Cardiac fibroblast (primary cell): ENCODE data around the gene CNN2.

ENCODE experiments used
- DNase-seq, 2 donors: peaks; one replicate each; pipeline versions ENCODE4 v3.0.0 to v3.0.0-alpha.2; 2010; ENCODE audit warnings: low read depth in 2 of 2
- H3K4me3 ChIP-seq, 2 donors: replicated peaks in 1 of 2; 1 replicate in 1 of 2; 2 replicates in 1 of 2; pipeline ENCODE4 v1.5.1; 2011; ENCODE audit warnings: low read depth in 2 of 2, low read length in 2 of 2, mild to moderate bottlenecking in 2 of 2, moderate library complexity in 1 of 2
- TF ChIP-seq, protein P1 (sequence below): IDR thresholded peaks from one replicate; pipeline ENCODE4 v1.5.1; 2011; ENCODE audit warnings: low read depth, mild to moderate bottlenecking, low read length, inconsistent platforms

Gene CNN2

DNA sequence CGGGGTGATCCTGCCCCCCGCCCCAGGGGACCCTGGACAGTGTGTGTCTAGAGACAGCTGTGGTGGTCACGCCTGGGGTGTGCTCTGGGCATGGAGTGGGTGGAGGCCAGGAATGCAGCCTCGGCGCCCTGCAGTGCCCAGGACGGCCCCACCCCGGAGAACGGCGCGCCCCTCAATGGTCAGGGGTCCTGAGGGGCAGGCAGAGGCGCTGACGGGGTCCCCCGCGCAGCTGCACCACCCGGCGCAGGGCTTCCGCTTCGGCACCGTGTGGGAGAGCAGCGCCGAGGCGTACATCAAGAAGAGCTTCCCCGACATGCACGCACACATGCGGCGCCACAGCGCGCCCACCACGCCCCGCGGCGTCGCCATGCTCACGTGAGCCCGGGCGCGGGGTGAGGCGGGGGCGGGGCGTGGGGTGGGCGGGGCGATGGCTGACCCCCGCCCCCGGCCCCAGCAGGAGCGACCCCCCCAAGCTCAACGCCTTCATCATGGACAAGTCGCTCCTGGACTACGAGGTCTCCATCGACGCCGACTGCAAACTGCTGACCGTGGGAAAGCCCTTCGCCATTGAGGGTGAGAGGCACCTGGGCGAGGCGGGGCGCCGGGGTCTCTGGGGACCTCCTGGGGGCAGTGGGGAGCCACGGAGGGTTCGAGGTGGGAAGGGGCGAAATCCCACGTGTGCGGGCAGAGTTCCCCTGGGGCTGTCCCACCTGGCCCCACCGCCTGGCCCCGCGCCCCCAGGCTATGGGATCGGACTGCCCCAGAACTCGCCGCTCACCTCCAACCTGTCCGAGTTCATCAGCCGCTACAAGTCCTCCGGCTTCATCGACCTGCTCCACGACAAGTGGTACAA lies 18.8 kb upstream of the CNN2 start:
- H3K4me3 ChIP-seq: no peak overlapping the region
- TF ChIP-seq, protein P1, sequence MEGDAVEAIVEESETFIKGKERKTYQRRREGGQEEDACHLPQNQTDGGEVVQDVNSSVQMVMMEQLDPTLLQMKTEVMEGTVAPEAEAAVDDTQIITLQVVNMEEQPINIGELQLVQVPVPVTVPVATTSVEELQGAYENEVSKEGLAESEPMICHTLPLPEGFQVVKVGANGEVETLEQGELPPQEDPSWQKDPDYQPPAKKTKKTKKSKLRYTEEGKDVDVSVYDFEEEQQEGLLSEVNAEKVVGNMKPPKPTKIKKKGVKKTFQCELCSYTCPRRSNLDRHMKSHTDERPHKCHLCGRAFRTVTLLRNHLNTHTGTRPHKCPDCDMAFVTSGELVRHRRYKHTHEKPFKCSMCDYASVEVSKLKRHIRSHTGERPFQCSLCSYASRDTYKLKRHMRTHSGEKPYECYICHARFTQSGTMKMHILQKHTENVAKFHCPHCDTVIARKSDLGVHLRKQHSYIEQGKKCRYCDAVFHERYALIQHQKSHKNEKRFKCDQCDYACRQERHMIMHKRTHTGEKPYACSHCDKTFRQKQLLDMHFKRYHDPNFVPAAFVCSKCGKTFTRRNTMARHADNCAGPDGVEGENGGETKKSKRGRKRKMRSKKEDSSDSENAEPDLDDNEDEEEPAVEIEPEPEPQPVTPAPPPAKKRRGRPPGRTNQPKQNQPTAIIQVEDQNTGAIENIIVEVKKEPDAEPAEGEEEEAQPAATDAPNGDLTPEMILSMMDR: no peak
- DNase-seq: no peak

DNA sequence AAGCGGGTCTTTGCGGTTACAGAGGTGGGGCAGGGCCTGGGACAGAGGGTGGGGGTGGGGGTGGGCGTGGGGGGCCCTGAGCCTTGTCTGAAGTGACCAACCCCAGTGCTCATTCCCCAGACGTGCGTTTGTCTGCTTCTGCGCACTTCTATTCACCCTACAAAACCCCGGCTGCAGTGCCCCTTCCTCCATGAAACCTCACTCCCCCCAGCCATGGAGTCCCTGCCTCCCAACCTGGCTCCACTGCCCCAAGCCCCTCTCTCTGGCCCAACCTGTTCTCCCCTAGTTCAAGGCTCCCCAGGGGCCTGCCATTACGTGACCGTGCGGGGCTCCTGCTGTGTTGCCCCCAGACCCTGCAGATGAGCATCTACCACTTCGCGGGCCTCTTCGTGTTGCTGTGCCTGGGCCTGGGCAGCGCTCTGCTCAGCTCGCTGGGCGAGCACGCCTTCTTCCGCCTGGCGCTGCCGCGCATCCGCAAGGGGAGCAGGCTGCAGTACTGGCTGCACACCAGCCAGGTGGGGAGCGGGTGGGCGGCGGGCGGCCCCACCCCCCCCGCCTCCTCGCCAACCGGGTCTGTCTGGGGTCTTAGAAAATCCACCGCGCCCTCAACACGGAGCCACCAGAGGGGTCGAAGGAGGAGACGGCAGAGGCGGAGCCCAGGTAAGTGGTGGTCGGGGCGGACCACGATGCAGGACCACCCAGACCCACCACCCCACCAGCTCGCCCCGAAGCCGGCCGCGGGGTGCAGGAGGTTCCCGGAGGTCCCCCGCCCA lies 18.0 kb upstream of the CNN2 start:
- TF ChIP-seq, protein P1: no peak

DNA sequence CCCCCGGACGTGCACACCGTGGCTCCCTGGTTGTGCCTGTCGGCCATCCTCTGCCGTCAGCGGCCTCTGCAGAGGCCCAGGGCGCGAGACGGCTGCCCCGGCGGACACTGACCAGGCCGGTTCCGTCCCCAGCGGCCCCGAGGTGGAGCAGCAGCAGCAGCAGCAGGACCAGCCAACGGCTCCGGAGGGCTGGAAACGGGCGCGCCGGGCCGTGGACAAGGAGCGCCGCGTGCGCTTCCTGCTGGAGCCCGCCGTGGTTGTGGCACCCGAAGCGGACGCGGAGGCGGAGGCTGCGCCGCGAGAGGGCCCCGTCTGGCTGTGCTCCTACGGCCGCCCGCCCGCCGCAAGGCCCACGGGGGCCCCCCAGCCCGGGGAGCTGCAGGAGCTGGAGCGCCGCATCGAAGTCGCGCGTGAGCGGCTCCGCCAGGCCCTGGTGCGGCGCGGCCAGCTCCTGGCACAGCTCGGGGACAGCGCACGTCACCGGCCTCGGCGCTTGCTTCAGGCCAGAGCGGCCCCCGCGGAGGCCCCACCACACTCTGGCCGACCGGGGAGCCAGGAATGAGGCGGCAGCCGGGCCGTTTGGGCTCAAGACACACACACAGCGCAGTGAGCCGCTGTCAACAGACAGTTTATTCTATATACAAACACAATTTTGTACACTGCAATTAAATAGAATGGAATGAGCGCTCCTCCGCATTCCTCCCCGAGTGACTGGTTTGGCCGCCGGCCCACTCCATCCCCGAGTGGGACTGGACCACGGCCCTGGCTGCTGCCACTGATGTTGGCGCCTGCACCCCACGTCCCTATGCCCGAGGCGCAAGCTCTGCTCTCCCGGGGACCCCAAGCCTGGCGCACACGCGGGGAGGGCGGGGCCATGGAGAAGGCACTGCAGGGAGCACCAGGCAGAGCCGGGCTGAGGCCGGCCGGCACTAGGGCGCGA lies 17.1 kb upstream of the CNN2 start:
- TF ChIP-seq, protein P1: no peak
- H3K4me3 ChIP-seq: no peak overlapping the region
- peak; percentile 53 to 78 for DNase-seq

More for the DNA sequence above, 18.0 kb upstream of the CNN2 start:
- no peak for DNase-seq
- H3K4me3 ChIP-seq: no peak overlapping the region

DNA sequence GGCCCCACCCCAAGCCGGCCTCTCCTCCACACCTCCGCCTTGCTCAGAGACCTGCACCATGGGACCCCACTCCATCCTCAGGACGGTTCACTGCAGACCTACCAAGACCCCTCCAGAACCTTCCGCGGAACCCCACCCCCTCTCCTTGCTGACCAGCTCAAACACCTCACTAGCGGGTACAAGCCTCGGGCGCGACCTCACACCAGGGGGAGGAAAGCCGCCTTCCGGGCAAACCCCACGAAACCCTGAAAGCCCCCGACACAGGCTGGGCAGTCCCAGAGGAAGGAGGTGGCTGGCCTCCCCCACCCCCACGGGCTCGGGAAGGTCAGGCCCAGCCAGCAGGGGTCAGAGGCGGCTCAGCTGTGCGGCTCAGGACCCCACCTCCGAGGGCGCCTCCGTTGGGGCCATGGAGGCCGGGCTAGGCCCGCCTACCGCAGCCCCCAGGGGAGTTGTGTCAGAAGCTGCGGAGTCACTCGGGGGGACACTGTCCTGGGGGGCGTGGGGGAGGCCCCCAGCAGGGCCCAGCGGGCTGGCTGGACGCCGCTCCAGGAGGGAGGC lies 16.3 kb upstream of the CNN2 start:
- TF ChIP-seq, protein P1: no peak
- DNase-seq: no peak
- no peak overlapping the region for H3K4me3 ChIP-seq

DNA sequence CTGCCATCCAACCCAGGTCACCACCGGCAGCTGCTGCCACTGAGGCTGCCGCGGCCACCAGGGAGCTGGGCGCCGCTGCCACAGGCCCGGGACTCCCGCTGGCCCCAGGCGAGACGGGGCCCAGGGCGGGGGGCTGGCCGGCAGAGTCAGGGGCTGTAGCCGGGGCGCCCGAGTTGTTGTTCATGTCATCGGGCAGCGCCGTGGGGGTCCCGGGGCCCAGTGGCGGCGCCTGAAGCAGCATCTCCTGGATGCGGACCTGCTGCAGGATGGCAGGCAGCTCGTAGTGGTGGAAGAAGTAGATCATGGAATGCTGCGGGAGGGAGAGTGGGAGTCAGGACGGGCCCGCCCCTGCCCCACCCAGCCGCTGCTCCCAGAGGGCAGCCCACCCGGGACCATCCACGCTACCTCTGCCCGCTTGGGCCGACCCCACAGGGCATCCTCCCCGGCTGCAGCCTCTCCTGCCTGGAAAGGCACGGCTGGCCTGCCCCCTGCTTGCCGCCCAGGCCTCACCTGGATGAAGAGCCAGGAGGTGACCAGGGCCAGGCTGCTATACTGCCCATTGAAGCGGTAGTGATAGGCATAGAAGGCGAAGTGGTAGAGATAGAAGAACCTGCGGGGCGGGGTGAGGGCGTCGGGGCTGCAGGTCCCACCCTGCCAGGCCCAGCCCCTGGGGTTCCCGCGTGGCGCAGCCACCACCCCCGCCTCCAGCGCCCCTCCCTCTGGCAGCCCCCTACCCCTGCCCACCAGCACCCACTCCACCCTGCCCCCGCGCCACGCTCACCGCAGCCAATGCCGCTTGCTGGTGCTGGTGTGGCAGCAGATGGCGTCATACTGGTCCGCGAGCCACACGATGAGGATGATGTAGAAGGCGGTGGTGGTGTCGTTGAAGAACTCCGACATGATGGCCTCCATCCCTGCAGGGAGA lies 15.6 kb upstream of the CNN2 start:
- TF ChIP-seq, protein P1: no peak
- DNase-seq: no peak
- H3K4me3 ChIP-seq: no peak overlapping the region
